SIG-M5 treated with dmso at 0.1 percent for 504 hours (cell line): ENCODE measurements around the gene LY86.

Experiments used
- DNase-seq: peaks from one replicate; lab custom pipeline; 2025; ENCODE audit not compliant: unreplicated experiment; lab: John Stamatoyannopoulos, UW

LY86 gene

GRCh38 chr6:6588064-6588923 lies at the start of gene LY86:
LY86 (plus strand) TSS chr6:6588720; CDS start chr6:6588735, 15 bp downstream.
- DNase-seq = peak; percentile 83

- DNase-seq = no peak
Measured at GRCh38 chr6:6539036-6539435, 49.5 kb upstream of the LY86 start.

GRCh38 chr6:6542357-6542756 lies 46.2 kb upstream of the LY86 start:
- DNase-seq = no peak

GRCh38 chr6:6543181-6543879 lies 45.2 kb upstream of the LY86 start:
- DNase-seq = no peak

GRCh38 chr6:6545616-6546317 lies 42.8 kb upstream of the LY86 start:
- no peak for DNase-seq

GRCh38 chr6:6546318-6547109 lies 42.0 kb upstream of the LY86 start:
- DNase-seq = no peak

- DNase-seq = peak; percentile 74
Measured at GRCh38 chr6:6547110-6547879, 41.2 kb upstream of the LY86 start.

GRCh38 chr6:6556161-6556737 lies 32.3 kb upstream of the LY86 start:
- peak; percentile 50 for DNase-seq

GRCh38 chr6:6556738-6557503 lies 31.6 kb upstream of the LY86 start:
- DNase-seq = peak; percentile 87

- no peak for DNase-seq
Measured at GRCh38 chr6:6557504-6557839, 31.0 kb upstream of the LY86 start.

GRCh38 chr6:6557886-6558285 lies 30.6 kb upstream of the LY86 start:
- no peak for DNase-seq

GRCh38 chr6:6559994-6560570 lies 28.4 kb upstream of the LY86 start:
- no peak for DNase-seq

- no peak for DNase-seq
Measured at GRCh38 chr6:6560909-6561308, 27.6 kb upstream of the LY86 start.

- no peak for DNase-seq
Measured at GRCh38 chr6:6564154-6564553, 24.4 kb upstream of the LY86 start.

- no peak for DNase-seq
Measured at GRCh38 chr6:6565069-6565468, 23.5 kb upstream of the LY86 start.

- DNase-seq = no peak
Measured at GRCh38 chr6:6565488-6565887, 23.0 kb upstream of the LY86 start.

GRCh38 chr6:6566766-6567165 lies 21.8 kb upstream of the LY86 start:
- no peak for DNase-seq

GRCh38 chr6:6569096-6569810 lies 19.3 kb upstream of the LY86 start:
- DNase-seq = peak; percentile 55
